NCI-H1694 treated with DMSO at 0.1 percent for 48 hours (cell line): Measurements from ENCODE around the gene TRMT112.

ENCODE experiments used
- DNase-seq: peaks from one replicate; lab custom pipeline; 2025; lab: John Stamatoyannopoulos, UW

The TRMT112 gene

GRCh38 chr11:64291752-64292459, 25.5 kb downstream of the TRMT112 start:
- DNase-seq, result no peak

- DNase-seq, result no peak
Observed at GRCh38 chr11:64291262-64291751, 26.1 kb downstream of the TRMT112 start, which contains the start of gene KCNK4. Gene KCNK4 (plus strand): TSS chr11:64291302. CDS start chr11:64293019, 1,717 bp downstream.

GRCh38 chr11:64290352-64291261, 26.8 kb downstream of the TRMT112 start:
- no peak for DNase-seq

- no peak for DNase-seq
Observed at GRCh38 chr11:64289002-64289564, 28.3 kb downstream of the TRMT112 start.

- no peak for DNase-seq
Observed at GRCh38 chr11:64288353-64288750, 29.0 kb downstream of the TRMT112 start.

DNA sequence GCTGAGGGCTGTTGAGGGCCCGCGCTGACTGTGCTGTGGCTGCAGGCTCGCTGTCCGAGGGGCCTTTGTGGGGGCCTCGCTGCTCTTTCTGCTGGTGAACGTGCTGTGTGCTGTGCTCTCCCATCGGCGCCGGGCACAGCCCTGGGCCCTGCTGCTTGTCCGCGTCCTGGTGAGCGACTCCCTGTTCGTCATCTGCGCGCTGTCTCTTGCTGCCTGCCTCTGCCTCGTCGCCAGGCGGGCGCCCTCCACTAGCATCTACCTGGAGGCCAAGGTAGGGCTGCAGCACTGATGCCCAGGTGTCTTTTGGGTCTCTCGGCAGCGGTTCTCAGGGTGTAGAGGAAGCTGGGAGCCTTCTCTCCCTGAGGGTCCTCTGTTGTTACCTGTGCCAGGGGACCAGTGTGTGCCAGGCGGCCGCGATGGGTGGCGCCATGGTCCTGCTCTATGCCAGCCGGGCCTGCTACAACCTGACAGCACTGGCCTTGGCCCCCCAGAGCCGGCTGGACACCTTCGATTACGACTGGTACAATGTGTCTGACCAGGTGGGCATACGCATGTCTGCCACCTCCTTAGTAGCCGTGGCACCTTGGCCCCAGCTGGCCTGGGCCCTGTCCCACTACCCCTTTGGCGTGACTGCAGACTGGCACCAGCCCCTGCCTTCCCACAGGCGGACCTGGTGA, 29.5 kb downstream of the TRMT112 start:
- no peak for DNase-seq

DNA sequence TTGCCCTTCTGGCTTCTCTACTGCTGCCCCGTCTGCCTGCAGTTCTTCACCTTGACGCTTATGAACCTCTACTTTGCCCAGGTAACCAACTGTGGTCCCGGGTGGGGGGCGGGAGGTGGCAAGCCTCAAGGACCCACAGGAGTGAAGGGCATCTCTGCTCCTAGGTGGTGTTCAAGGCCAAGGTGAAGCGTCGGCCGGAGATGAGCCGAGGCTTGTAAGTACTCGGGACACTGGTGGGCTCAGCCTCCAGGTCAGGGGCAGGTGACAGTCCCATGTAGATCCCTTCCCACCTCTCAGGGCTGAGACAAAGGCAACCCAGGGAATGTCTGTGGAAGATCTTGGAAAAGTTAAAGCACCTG, 30.6 kb downstream of the TRMT112 start:
- DNase-seq, result no peak

DNA sequence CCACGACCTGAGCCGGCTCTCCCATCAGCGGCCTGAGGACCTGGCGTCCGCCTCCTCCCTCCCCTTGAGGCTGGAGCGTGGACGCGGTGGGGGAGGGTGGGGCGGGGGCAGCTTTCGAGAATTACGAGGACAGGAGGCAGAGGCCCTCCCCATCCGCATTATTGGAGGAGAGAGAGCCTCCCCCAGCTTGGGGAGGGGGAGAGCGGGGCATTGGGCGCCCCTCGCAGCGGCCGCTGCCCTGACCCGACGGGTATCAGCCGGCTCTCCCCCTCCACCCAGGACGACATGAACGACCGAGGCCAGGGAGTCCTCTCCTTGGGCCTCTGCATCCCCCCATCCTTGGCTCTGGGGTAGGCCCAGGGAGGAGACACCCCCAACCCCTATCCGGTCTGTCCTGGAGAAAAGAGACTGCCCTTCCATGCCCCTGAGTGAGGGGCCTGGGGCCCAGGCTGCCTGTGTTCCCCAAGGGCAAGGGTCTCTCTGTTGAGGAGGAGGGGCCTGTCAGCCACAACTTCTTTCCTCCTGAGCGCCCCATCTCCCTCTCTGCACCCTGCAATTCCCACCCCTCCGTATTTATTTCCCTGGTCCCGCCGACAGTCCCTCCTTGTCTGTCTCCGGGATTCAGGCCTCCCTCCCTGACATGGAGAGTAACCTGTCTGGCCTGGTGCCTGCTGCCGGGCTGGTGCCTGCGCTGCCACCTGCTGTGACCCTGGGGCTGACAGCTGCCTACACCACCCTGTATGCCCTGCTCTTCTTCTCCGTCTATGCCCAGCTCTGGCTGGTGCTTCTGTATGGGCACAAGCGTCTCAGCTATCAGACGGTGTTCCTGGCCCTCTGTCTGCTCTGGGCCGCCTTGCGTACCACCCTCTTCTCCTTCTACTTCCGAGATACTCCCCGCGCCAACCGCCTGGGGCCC, 31.2 kb downstream of the TRMT112 start:
- peak; percentile 43 for DNase-seq

DNA sequence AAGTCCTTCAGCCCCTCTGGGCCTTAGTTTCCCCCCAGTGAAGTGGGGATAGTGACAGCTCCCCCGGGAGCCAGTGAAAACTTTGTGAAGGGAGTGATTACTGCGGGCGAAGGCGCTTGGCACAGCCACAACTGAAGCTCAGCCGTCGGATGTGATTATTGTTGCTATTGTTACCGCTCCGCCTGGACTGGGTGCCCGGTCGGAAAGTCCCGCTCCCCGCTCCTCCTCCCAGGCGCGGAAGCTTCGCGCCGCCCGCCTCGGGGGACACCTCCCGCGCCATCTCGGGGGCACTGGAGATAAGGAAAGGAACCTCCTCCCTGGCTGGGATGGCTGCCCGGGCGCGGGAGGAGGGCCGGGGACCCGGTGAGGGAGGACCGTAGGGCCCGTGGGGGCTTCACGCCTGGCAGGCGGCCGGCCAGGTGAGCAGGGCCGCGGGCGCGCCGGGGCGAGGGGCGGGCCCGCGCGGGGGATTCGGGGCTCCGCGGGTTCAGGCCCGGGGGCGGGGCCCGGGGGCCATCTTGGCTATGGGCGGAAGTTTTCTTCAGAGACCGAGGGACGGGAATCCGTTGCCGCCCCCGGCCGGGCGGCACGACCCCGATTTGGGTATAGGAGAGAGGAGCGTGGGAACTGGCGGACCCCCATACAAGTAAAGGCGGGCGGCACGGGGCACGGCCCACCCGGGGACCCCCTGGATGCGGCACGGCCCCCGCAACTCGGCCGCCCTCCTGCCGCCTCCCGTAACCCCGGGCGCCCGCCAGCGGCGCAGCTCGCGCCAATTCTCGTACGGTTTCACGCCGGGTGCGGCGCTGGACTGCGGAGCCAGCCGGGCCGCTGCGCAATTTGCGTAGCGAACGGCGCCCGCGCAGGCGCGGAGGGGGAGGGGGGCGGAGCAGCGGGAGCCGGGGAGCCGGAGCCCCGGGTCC, 32.1 kb downstream of the TRMT112 start, which contains the start of gene GPR137:
Gene GPR137, plus strand, starts transcription at position 887 of the 923 bp plus-strand sequence. CDS start 677 bp downstream, outside the sequence.
- DNase-seq, result peak; percentile 55

DNA sequence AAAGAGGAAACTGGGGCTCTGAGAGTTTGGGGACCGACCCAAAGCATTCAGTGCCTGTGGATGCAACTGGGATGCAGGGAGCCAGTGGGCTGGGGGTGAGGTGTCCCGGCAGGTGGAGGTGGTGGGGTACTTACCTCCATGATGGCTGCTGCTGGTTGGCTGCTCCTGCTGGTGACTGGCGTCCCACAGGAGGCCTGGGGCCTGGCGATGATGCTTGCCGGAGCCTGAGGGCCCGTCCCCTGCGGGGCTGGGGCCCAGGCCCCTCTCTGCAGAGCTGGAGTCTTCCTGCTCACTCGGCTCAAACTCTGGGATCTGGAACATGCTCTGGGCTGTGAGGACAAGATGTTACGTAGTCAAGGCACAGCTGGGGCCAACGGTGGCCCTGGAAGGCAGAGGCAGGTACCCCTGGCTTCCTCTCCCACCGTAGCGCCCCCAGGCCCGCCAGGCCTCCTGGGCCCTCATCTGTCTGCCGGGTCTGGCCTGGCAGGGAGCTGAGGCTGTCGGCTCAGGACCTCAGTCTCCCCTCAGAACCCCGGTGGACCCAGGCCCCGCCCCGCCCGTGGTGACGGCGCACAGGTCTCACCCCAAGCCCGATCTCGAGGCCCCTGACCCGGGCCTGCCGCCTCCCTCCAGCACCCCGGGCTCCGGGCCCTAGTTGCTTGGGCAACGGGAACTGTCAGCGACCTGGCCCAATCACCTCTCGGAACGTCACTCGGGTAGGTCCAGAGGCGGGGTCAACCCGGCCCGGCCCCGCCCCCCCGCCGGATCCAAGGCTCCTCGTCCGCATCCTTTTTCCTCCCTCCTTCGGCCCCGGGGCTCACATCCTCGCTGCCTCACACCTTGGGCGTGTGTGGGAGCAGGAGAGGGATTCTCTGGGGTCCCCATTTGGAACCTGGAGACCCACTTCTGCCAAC, 33.1 kb downstream of the TRMT112 start, which contains the start of gene BAD:
Gene BAD, minus strand, starts transcription at position 618 of the 914 bp plus-strand sequence. Its CDS starts 297 bp downstream, at position 321.
- peak; percentile 71 for DNase-seq

GRCh38 chr11:64283092-64283491, 34.3 kb downstream of the TRMT112 start:
- no peak for DNase-seq

- no peak for DNase-seq
Observed at GRCh38 chr11:64281957-64282770, 35.2 kb downstream of the TRMT112 start.

- DNase-seq, result no peak
Observed at GRCh38 chr11:64278576-64279190, 38.7 kb downstream of the TRMT112 start.

DNA sequence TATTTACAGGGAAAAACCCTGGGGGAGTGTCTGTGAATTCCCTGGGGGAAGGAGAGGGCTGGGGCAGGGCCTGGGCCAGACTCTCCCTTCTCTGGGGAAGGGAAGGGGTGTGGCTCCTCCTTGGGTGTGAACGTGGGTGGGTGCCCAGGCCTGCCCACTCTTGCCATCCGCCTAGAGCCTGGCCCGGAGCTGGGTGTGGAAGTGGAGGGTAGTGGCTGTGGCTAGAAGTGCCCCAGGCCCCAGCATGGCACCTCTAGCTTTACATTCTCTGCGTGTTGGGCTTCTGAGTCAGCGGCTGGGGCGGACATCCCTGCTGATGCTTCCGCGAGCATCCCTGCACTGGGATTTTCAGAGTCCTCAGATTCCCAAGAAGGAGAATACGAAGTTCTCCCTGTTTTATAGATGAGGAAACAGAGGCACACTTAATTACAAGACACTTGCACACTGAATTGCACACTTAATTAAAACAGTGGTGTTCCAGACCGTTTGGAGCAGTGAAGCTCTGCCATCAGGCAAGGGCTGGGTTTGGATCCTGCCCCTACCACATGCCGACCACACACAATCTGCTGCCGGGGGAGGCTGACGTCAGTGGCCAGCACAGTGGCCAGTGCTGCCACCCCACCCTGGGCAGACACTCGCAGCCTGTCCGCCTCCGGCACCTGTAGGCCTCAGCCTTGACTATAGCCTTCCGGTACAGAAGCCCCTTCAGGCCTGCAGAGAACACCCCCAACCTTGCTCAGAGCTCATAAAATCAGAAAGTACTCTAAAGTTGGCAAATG, 40.5 kb downstream of the TRMT112 start:
- DNase-seq, result no peak

DNA sequence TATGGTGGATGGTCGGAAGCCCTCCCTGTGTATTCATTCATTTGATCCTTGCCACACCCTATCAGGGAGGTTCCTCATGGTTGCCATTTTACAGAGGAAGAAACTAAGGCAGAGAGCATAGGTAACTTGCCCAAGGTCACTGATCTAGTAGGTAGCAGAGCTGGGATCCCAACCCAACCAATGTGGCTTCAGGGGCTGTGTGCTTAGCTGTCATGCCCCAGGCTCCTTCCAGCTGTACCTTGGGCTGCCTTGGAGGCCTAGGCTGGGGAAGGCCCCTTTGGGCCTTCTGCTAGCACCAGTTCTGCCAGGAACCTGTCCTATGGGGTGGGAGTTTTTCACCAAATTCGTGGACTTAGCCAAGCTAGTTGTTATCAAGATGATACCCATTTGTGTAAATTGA, 41.5 kb downstream of the TRMT112 start:
- DNase-seq, result no peak
